Liver (tissue), 9 donors: Measurements from ENCODE around the gene RAP1GAP2. TPM values are rescaled to one million over a fixed set of nuclear protein-coding genes. Genes with fewer than 3 reads are reported as not detected.

Source experiments
- DNase-seq: peaks from one replicate; pipeline ENCODE4 v3.0.0-alpha.2; 2017; ENCODE audit warnings: low spot score
- H3K27ac ChIP-seq, 2 donors: one replicate each; pipeline ENCODE4 v1.7.0; 2013; ENCODE audit warnings: inconsistent platforms in 2 of 2, low read length in 2 of 2, control low read depth in 1 of 2, low read depth in 1 of 2, mild to moderate bottlenecking in 1 of 2
- H3K27me3 ChIP-seq, 4 donors: one replicate each; pipeline versions ENCODE4 v1.6.1 to v1.7.0; 2013; ENCODE audit warnings: low read length in 3 of 4, inconsistent platforms in 1 of 4, mild to moderate bottlenecking in 1 of 4, moderate library complexity in 1 of 4; ENCODE audit not compliant: control insufficient read depth in 4 of 4, insufficient read depth in 4 of 4
- H3K36me3 ChIP-seq, 4 donors: one replicate each; pipeline versions ENCODE4 v1.6.1 to v1.7.0; 2013; ENCODE audit warnings: low read length in 3 of 4, mild to moderate bottlenecking in 3 of 4, low read depth in 1 of 4, moderate library complexity in 1 of 4; ENCODE audit not compliant: control insufficient read depth in 4 of 4, insufficient read depth in 3 of 4
- H3K4me1 ChIP-seq, 4 donors: one replicate each; pipeline versions ENCODE4 v1.6.1 to v1.7.0; 2013; ENCODE audit warnings: low read length in 3 of 4, mild to moderate bottlenecking in 3 of 4, moderate library complexity in 1 of 4; ENCODE audit not compliant: control insufficient read depth in 4 of 4, insufficient read depth in 4 of 4
- H3K4me3 ChIP-seq, 3 donors: one replicate each; pipeline versions ENCODE4 v1.6.1 to v1.7.0; 2013; ENCODE audit warnings: low read length in 3 of 3, control low read depth in 1 of 3, low read depth in 1 of 3, mild to moderate bottlenecking in 1 of 3
- H3K9ac ChIP-seq, 2 donors: one replicate each; pipeline ENCODE4 v1.7.0; 2013; ENCODE audit warnings: low read length in 2 of 2, mild to moderate bottlenecking in 2 of 2, moderate library complexity in 2 of 2, control low read depth in 1 of 2, low read depth in 1 of 2
- H3K9me3 ChIP-seq, 4 donors: one replicate each; pipeline versions ENCODE4 v1.6.1 to v1.7.0; 2013; ENCODE audit warnings: low read length in 3 of 4; ENCODE audit not compliant: control insufficient read depth in 4 of 4
- CTCF ChIP-seq: fragments of 150-350 bp; IDR thresholded peaks from 2 replicates; pipeline ENCODE4 v1.5.1; 2017; ENCODE audit warnings: improper control_type of control experiment, low read depth, low read length; ENCODE audit not compliant: missing input control
- EGR1 ChIP-seq, 2 donors: IDR thresholded peaks; 2 replicates each; pipeline ENCODE4 v1.6.1; 2016 to 2018; ENCODE audit warnings: antibody characterized with exemption in 2 of 2, low read depth in 2 of 2
- FOXA1 ChIP-seq: IDR thresholded peaks from 2 replicates; pipeline ENCODE4 v1.6.1; 2016; ENCODE audit warnings: antibody characterized with exemption
- FOXA2 ChIP-seq: IDR thresholded peaks from 2 replicates; pipeline ENCODE4 v1.6.1; 2016; ENCODE audit warnings: antibody characterized with exemption
- GABPA ChIP-seq, 2 donors: IDR thresholded peaks in 1 of 2; conservative IDR thresholded peaks in 1 of 2; 2 replicates each; pipeline ENCODE4 v1.6.1; 2016; ENCODE audit warnings: antibody characterized with exemption in 2 of 2, mild to moderate bottlenecking in 1 of 2, moderate library complexity in 1 of 2
- HNF4A ChIP-seq, 2 donors: conservative IDR thresholded peaks; 2 replicates each; pipeline ENCODE4 v1.6.1; 2016; ENCODE audit warnings: antibody characterized with exemption in 2 of 2, mild to moderate bottlenecking in 2 of 2
- HNF4G ChIP-seq: IDR thresholded peaks from 2 replicates; pipeline ENCODE4 v1.6.1; 2016; ENCODE audit warnings: antibody characterized with exemption
- JUND ChIP-seq, 2 donors: IDR thresholded peaks; 2 replicates each; pipeline ENCODE4 v1.6.1; 2016; ENCODE audit warnings: antibody characterized with exemption in 2 of 2
- NR2F2 ChIP-seq: IDR thresholded peaks from 2 replicates; pipeline ENCODE4 v1.6.1; 2016; ENCODE audit warnings: antibody characterized with exemption
- RAD21 ChIP-seq, 2 donors: IDR thresholded peaks; 2 replicates each; pipeline ENCODE4 v1.6.1; 2016; ENCODE audit warnings: antibody characterized with exemption in 2 of 2, mild to moderate bottlenecking in 2 of 2
- REST ChIP-seq: IDR thresholded peaks from 2 replicates; pipeline ENCODE4 v1.6.1; 2016; ENCODE audit warnings: antibody characterized with exemption, mild to moderate bottlenecking
- RXRA ChIP-seq, 2 donors: IDR thresholded peaks; 2 replicates each; pipeline ENCODE4 v1.6.1; 2017 to 2018; ENCODE audit warnings: antibody characterized with exemption in 2 of 2, mild to moderate bottlenecking in 1 of 2
- TAF1 ChIP-seq: conservative IDR thresholded peaks from 2 replicates; pipeline ENCODE4 v1.6.1; 2016; ENCODE audit warnings: antibody characterized with exemption, mild to moderate bottlenecking
- WGBS: extraction: QIAGEN DNeasy Blood & Tissue Kit; methylation state at CpG from one replicate; pipeline ENCODE4 v1.1.7; 2013; 5-methylcytosine and 5-hydroxymethylcytosine counted together
- polyA plus RNA-seq, 2 donors: library from polyadenylated mRNA; stranded (reverse) in 1 of 2; unstranded in 1 of 2; fragments of 200-250 nt in 1 of 2; fragments of >200 nt in 1 of 2; fragmentation: Nextera tagmentation in 1 of 2; extraction: Ambion mirVana in 1 of 2; gene quantifications; one replicate each; pipeline versions ENCODE4 v1.2.1 to v1.2.3, GENCODE V29; 2013 to 2015
- total RNA-seq, 2 donors: library from RNA; depleted of rRNA; stranded (reverse); fragments of >200 nt; gene quantifications; one replicate each; pipeline ENCODE4 v1.2.3, GENCODE V29; 2014
- TF ChIP-seq, protein P1 (sequence below): IDR thresholded peaks from 2 replicates; pipeline ENCODE4 v1.6.1; 2016; ENCODE audit warnings: antibody characterized with exemption
- TF ChIP-seq, protein P2 (sequence below): IDR thresholded peaks from 2 replicates; pipeline ENCODE4 v1.6.1; 2016; ENCODE audit warnings: antibody characterized with exemption
- donor health status: healthy.
- donor health status: healthy.
- donor health status: healthy.
- donor health status: healthy.
- donor health status: healthy.

RAP1GAP2 gene
- total and polyA plus RNA-seq, 4 donors: 0.56 to 1.7 (median 1.1) TPM

- TF ChIP-seq NR2F2 (no peak), EGR1 (IDR thresholded peaks at IDR 0.05; ENCODE audit: low read depth in 2 of 2) (no peak), GABPA (IDR thresholded peaks at IDR 0.05 in 1 of 2, conservative IDR thresholded peaks at IDR 0.05 in 1 of 2) (no peak), HNF4A (conservative IDR thresholded peaks at IDR 0.05) (no peak), REST (no peak), FOXA2 (no peak), RXRA (IDR thresholded peaks at IDR 0.05) (no peak), RAD21 (IDR thresholded peaks at IDR 0.05) (no peak), HNF4G (no peak)
- TF ChIP-seq, protein P1, sequence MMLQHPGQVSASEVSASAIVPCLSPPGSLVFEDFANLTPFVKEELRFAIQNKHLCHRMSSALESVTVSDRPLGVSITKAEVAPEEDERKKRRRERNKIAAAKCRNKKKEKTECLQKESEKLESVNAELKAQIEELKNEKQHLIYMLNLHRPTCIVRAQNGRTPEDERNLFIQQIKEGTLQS: no peak
- TF ChIP-seq, protein P2, sequence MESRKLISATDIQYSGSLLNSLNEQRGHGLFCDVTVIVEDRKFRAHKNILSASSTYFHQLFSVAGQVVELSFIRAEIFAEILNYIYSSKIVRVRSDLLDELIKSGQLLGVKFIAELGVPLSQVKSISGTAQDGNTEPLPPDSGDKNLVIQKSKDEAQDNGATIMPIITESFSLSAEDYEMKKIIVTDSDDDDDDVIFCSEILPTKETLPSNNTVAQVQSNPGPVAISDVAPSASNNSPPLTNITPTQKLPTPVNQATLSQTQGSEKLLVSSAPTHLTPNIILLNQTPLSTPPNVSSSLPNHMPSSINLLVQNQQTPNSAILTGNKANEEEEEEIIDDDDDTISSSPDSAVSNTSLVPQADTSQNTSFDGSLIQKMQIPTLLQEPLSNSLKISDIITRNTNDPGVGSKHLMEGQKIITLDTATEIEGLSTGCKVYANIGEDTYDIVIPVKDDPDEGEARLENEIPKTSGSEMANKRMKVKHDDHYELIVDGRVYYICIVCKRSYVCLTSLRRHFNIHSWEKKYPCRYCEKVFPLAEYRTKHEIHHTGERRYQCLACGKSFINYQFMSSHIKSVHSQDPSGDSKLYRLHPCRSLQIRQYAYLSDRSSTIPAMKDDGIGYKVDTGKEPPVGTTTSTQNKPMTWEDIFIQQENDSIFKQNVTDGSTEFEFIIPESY: no peak
- no peak overlapping the region for H3K4me3 ChIP-seq
- DNase-seq: no peak
- WGBS: 95% methylated on average over 30 of the region's 30 CpGs
- H3K9ac ChIP-seq: no peak overlapping the region
- H3K36me3 ChIP-seq: no peaks in the 10 kb centered on the region
- no peaks in the 10 kb centered on the region for H3K9me3 ChIP-seq
- H3K27ac ChIP-seq: no peak overlapping the region
- H3K4me1 ChIP-seq: no peaks in the 10 kb centered on the region
- no peaks in the 10 kb centered on the region for H3K27me3 ChIP-seq
These were observed 12.4 kb downstream of the RAP1GAP2 start for GRCh38 chr17:2808367-2809335.

GRCh38 chr17:2809337-2809736, 13.1 kb downstream of the RAP1GAP2 start:
- no peak overlapping the region for H3K9ac ChIP-seq
- H3K27ac ChIP-seq: no peak overlapping the region
- no peaks in the 10 kb centered on the region for H3K9me3 ChIP-seq
- no peak overlapping the region for H3K4me3 ChIP-seq
- TF ChIP-seq FOXA1 (no peak), RXRA (IDR thresholded peaks at IDR 0.05) (no peak), REST (no peak), CTCF (no peak), TAF1 (no peak), HNF4G (no peak), NR2F2 (no peak), EGR1 (IDR thresholded peaks at IDR 0.05; ENCODE audit: low read depth in 2 of 2) (no peak), GABPA (IDR thresholded peaks at IDR 0.05 in 1 of 2, conservative IDR thresholded peaks at IDR 0.05 in 1 of 2) (no peak), RAD21 (IDR thresholded peaks at IDR 0.05) (no peak), FOXA2 (no peak), JUND (IDR thresholded peaks at IDR 0.05) (no peak)
- 93% methylated on average over 14 of the region's 14 CpGs for WGBS
- H3K27me3 ChIP-seq: peaks cover 0 to 3% (median 0%) of the 10 kb centered on the region in 4 donors
- DNase-seq: no peak
- H3K4me1 ChIP-seq: peaks cover 0 to 2% (median 0%) of the 10 kb centered on the region in 4 donors
- no peaks in the 10 kb centered on the region for H3K36me3 ChIP-seq
